Measurements from ENCODE around the gene DCTN3. TPM values are rescaled to one million over a fixed set of nuclear protein-coding genes. Genes with fewer than 3 reads are reported as not detected.
A peak's percentile ranks its signal among the peaks of the same experiment; 100 is the strongest.

DCTN3 gene
- total and polyA plus RNA-seq, 4 donors = 39.8 to 86.3 (median 70.3) TPM

DNA sequence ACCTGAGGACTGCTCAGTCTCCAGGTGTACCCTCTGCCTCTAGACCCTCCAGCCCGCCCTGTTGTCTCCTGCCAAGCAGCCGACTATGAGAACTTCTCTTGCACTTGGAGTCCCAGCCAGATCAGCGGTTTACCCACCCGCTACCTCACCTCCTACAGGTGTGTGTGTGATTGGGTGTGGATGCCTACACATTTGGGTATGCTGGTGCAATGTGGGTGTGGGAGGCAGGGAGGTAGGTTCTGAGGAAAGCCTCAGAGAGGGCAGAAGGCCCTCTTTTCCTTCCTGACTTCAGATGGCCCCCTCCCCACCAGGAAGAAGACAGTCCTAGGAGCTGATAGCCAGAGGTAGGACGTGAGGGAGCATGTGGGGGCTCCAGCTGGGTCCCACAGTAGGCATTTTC lies 36.7 kb upstream of the DCTN3 start:
- H3K27ac ChIP-seq (ENCODE audit: low read depth in 1 of 2, low read length in 1 of 2) = no peak overlapping the region
- TF ChIP-seq, protein P1, sequence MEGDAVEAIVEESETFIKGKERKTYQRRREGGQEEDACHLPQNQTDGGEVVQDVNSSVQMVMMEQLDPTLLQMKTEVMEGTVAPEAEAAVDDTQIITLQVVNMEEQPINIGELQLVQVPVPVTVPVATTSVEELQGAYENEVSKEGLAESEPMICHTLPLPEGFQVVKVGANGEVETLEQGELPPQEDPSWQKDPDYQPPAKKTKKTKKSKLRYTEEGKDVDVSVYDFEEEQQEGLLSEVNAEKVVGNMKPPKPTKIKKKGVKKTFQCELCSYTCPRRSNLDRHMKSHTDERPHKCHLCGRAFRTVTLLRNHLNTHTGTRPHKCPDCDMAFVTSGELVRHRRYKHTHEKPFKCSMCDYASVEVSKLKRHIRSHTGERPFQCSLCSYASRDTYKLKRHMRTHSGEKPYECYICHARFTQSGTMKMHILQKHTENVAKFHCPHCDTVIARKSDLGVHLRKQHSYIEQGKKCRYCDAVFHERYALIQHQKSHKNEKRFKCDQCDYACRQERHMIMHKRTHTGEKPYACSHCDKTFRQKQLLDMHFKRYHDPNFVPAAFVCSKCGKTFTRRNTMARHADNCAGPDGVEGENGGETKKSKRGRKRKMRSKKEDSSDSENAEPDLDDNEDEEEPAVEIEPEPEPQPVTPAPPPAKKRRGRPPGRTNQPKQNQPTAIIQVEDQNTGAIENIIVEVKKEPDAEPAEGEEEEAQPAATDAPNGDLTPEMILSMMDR (IDR thresholded peaks at IDR 0.05; ENCODE audit: control extremely low read depth, extremely low read depth) = no peak
- no peak overlapping the region for H3K4me3 ChIP-seq
- peaks cover 0 to 18% (median 10%) of the 10 kb centered on the region in 4 donors for H3K36me3 ChIP-seq (ENCODE audit: control insufficient read depth in 4 of 4, insufficient read depth in 4 of 4, low read length in 4 of 4)
- H3K4me1 ChIP-seq (ENCODE audit: control insufficient read depth in 5 of 5, insufficient read depth in 5 of 5, low read length in 5 of 5) = peaks cover 12 to 36% (median 30%) of the 10 kb centered on the region in 5 donors
- no peaks in the 10 kb centered on the region for H3K27me3 ChIP-seq (ENCODE audit: control insufficient read depth in 3 of 3, insufficient read depth in 3 of 3, low read length in 2 of 3)
- no peaks in the 10 kb centered on the region for H3K9me3 ChIP-seq (ENCODE audit: control insufficient read depth in 4 of 4, insufficient read depth in 3 of 4, low read length in 3 of 4)
- DNase-seq (no peak), ATAC-seq (ENCODE audit: insufficient read depth, low FRiP score) (no peak)
- no peak overlapping the region for H3K9ac ChIP-seq (ENCODE audit: insufficient read depth in 1 of 2, low read length in 2 of 2)
- WGBS, 2 donors = 87 to 92% methylated on average over 5 of the region's 5 CpGs

DNA sequence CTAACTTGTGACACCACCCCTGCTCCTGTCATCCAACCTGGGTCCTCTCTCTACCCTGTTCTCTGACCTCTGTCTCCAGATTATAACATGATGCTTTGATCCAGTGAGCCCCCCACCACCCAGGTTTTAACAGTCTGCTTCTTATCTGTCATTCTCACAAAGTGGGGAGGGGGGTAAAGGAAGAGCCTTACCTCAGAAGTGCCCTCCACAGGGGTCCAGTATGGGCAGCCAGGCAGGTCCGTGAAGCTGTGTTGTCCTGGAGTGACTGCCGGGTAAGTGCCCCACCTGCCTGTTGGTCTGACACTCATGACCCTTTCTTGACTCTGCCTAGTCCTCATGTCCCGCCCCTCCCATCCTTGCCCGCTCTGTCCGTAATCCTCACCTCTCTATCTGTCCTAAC lies 35.1 kb upstream of the DCTN3 start:
- H3K9ac ChIP-seq (ENCODE audit: insufficient read depth in 1 of 2, low read length in 2 of 2) = no peak overlapping the region
- H3K36me3 ChIP-seq (ENCODE audit: control insufficient read depth in 4 of 4, insufficient read depth in 4 of 4, low read length in 4 of 4) = peaks cover 0 to 14% (median 6%) of the 10 kb centered on the region in 4 donors
- no peaks in the 10 kb centered on the region for H3K9me3 ChIP-seq (ENCODE audit: control insufficient read depth in 4 of 4, insufficient read depth in 3 of 4, low read length in 3 of 4)
- H3K4me3 ChIP-seq = no peak overlapping the region
- no peak for DNase-seq
- TF ChIP-seq, protein P1 (IDR thresholded peaks at IDR 0.05; ENCODE audit: control extremely low read depth, extremely low read depth) = no peak
- 78 to 86% methylated on average over 5 of the region's 5 CpGs for WGBS, 2 donors
- H3K4me1 ChIP-seq (ENCODE audit: control insufficient read depth in 5 of 5, insufficient read depth in 5 of 5, low read length in 5 of 5) = peaks cover 12 to 52% (median 35%) of the 10 kb centered on the region in 5 donors
- no peaks in the 10 kb centered on the region for H3K27me3 ChIP-seq (ENCODE audit: control insufficient read depth in 3 of 3, insufficient read depth in 3 of 3, low read length in 2 of 3)
- no peak for ATAC-seq (ENCODE audit: insufficient read depth, low FRiP score)
- peak overlapping the region in 1 of 2 donors; percentile 61 for H3K27ac ChIP-seq (ENCODE audit: low read depth in 1 of 2, low read length in 1 of 2)

DNA sequence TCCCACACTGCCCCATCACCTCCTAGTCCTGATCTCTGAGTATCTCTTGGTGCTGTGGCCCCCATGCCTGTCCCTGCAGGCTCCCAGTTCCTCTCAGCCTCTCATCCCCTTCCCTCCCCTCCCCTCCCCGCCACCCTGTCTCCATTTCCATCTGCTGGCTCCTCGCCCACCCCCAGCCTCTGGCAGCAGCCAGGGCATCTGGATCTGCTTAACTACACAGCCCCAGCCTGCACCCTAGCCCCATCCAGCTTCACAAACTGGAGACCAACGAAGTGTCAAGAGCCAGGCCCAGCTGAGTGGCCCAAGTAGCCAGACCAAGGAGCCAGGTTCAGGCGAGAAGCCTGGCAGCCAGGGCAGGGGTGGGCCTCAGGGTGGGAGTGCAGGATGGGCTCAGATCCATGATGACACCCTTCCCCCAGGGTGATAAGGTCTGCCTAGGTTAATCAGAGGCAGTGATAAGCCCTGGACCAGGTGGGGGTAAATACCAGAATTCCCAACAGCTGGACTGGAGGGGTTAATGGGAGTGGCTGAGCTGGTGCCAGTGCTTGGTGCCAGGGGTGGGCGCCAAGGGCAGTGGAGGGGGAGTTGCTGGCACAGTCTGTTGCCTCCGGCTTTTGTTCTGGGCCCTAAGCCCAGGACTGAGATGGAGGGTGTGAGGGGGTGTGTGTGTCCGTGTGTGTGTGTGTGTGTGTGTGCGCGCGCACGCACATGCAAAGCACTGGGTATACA lies 34.2 kb upstream of the DCTN3 start:
- TF ChIP-seq, protein P1 (IDR thresholded peaks at IDR 0.05; ENCODE audit: control extremely low read depth, extremely low read depth) = no peak
- Histone ChIP-seq H3K4me1 (ENCODE audit: control insufficient read depth in 5 of 5, insufficient read depth in 5 of 5, low read length in 5 of 5) (peaks cover 12 to 53% (median 35%) of the 10 kb centered on the region in 5 donors), H3K4me3 (no peak overlapping the region), H3K36me3 (ENCODE audit: control insufficient read depth in 4 of 4, insufficient read depth in 4 of 4, low read length in 4 of 4) (peaks cover 0 to 15% (median 8%) of the 10 kb centered on the region in 4 donors), H3K9ac (ENCODE audit: insufficient read depth in 1 of 2, low read length in 2 of 2) (no peak overlapping the region), H3K9me3 (ENCODE audit: control insufficient read depth in 4 of 4, insufficient read depth in 3 of 4, low read length in 3 of 4) (no peaks in the 10 kb centered on the region), H3K27ac (ENCODE audit: low read depth in 1 of 2, low read length in 1 of 2) (peak overlapping the region; percentile 60 to 88), H3K27me3 (ENCODE audit: control insufficient read depth in 3 of 3, insufficient read depth in 3 of 3, low read length in 2 of 3) (no peaks in the 10 kb centered on the region)
- ATAC-seq (ENCODE audit: insufficient read depth, low FRiP score) = no peak
- peak; percentile 91 to 95 (median 92) for DNase-seq
- WGBS, 2 donors = 49 to 61% methylated on average over 11 of the region's 11 CpGs

Data from lung (tissue), 12 donors.